Neural cell (in vitro differentiated cells): Measurements from ENCODE around the gene RHEX.

Experiments
- CTCF ChIP-seq: fragments of 450-650 bp; IDR thresholded peaks from 2 replicates; pipeline ENCODE4 v1.5.1; 2014; ENCODE audit warnings: antibody characterized with exemption, mild to moderate bottlenecking, moderate library complexity; ENCODE audit not compliant: poor library complexity, severe bottlenecking
- EP300 ChIP-seq: fragments of 450-650 bp; conservative IDR thresholded peaks from 2 replicates; pipeline ENCODE4 v1.6.1; 2014; ENCODE audit warnings: antibody characterized with exemption, mild to moderate bottlenecking, moderate library complexity; ENCODE audit not compliant: poor library complexity, severe bottlenecking
- EZH2 ChIP-seq: fragments of 200-600, 300-800 bp; shearing (Covaris generic), sonication (generic); IDR thresholded peaks from 2 replicates; pipeline ENCODE4 v1.6.1; 2014; ENCODE audit warnings: antibody characterized with exemption, low read length, borderline replicate concordance, mild to moderate bottlenecking; ENCODE audit not compliant: insufficient read depth, poor library complexity, severe bottlenecking
- MXI1 ChIP-seq: fragments of 450-650 bp; conservative IDR thresholded peaks from 2 replicates; pipeline ENCODE4 v1.6.1; 2014; ENCODE audit warnings: antibody characterized with exemption, mild to moderate bottlenecking; ENCODE audit not compliant: poor library complexity, severe bottlenecking
- POLR2AphosphoS5 ChIP-seq: IDR thresholded peaks from 2 replicates; pipeline ENCODE4 v1.6.1; 2012
- RAD21 ChIP-seq: fragments of 450-650 bp; conservative IDR thresholded peaks from 2 replicates; pipeline ENCODE4 v1.6.1; 2014; ENCODE audit warnings: antibody characterized with exemption, mild to moderate bottlenecking, moderate library complexity
- SMC3 ChIP-seq: fragments of 450-650 bp; conservative IDR thresholded peaks from 2 replicates; pipeline ENCODE4 v1.6.1; 2014; ENCODE audit warnings: antibody characterized with exemption, mild to moderate bottlenecking, moderate library complexity; ENCODE audit not compliant: poor library complexity
- TAF1 ChIP-seq: IDR thresholded peaks from 2 replicates; pipeline ENCODE4 v1.6.1; 2012; ENCODE audit warnings: low read depth

DNA sequence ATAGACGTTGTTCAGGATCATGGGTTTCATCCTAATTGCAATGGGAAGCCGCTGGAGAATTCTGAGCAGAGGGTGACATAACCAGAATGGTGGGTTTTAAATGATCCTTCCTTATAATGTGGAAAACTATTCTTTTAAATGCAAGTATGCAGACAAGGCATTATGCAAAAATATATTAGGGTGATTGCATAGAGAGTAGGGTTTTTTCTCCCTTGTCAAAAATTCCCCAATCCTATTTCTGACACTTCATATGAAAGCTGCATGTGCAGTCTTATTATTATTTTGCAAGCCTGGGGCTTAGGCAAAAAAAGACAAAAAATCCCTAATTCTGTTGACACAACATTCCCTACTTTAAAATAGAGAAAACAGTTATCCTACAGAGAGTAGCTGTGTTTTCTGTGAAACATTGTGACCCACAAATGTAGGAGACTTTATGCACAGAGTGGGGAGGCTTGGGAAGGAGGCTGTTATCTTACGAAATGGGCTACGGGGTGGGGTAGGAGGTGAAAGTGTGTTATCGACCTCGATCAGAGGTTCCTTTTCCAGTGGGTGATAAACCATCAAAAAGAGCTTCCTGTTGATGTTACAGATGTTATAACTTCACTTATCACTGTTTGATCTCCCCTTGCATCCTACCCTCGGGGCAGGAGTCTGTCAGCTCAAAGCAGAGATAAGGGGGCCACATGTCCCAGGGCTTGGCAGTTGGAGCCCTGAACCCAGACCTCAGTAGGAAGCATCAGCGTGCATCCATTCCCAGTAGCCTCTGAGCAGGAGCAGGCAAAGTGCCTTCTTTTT is 27.2 kb downstream of the RHEX start:
- TF ChIP-seq CTCF (no peak), POLR2AphosphoS5 (no peak), EZH2 (no peak), EP300 (no peak), MXI1 (no peak), TAF1 (no peak), RAD21 (no peak), SMC3 (no peak)
